H9 (cell line): ENCODE results near the gene PGGHG. TPM values are rescaled to one million over a fixed set of nuclear protein-coding genes. Genes with fewer than 3 reads are reported as not detected.
A peak's percentile ranks its signal among the peaks of the same experiment; 100 is the strongest.
"Not testable (repeated sequence)": the region's sequence is repeated elsewhere in the genome, so short reads cannot be mapped to it uniquely, and the experiment has no call there.

ENCODE experiments used
- DNase-seq: peaks from one replicate; pipeline ENCODE4 v3.0.0-alpha.2; 2017
- H2AFZ ChIP-seq: one replicate; pipeline ENCODE4 v1.6.1; 2013; ENCODE audit warnings: mild to moderate bottlenecking, low read length, control low read depth, moderate library complexity
- H2AK5ac ChIP-seq: 2 replicates; pipeline ENCODE4 v1.6.1; 2013; ENCODE audit warnings: low read length, control low read depth, mixed read lengths; ENCODE audit not compliant: insufficient read length
- H2BK120ac ChIP-seq: one replicate; pipeline ENCODE4 v1.6.1; 2013; ENCODE audit warnings: low read depth, mild to moderate bottlenecking, low read length, control low read depth, inconsistent platforms; ENCODE audit not compliant: poor library complexity, severe bottlenecking
- H2BK12ac ChIP-seq: 2 replicates; pipeline ENCODE4 v1.6.1; 2013; ENCODE audit warnings: low read length, control low read depth, mixed read lengths, low read depth; ENCODE audit not compliant: insufficient read length
- H2BK15ac ChIP-seq: 2 replicates; pipeline ENCODE4 v1.6.1; 2013; ENCODE audit warnings: low read depth, low read length, control low read depth
- H2BK20ac ChIP-seq: one replicate; pipeline ENCODE4 v1.6.1; 2013; ENCODE audit warnings: low read depth, mild to moderate bottlenecking, low read length, control low read depth, inconsistent platforms; ENCODE audit not compliant: poor library complexity, severe bottlenecking
- H2BK5ac ChIP-seq: 2 replicates; pipeline ENCODE4 v1.6.1; 2013; ENCODE audit warnings: low read length, control low read depth, mixed read lengths; ENCODE audit not compliant: insufficient read length
- H3K14ac ChIP-seq: 2 replicates; pipeline ENCODE4 v1.6.1; 2013; ENCODE audit warnings: low read length, control low read depth; ENCODE audit not compliant: insufficient read depth
- H3K18ac ChIP-seq: 2 replicates; pipeline ENCODE4 v1.6.1; 2013; ENCODE audit warnings: low read depth, mild to moderate bottlenecking, mixed read lengths, low read length, control low read depth; ENCODE audit not compliant: insufficient read length
- H3K23ac ChIP-seq: 2 replicates; pipeline ENCODE4 v1.6.1; 2013; ENCODE audit warnings: low read length, control low read depth, mixed read lengths, low read depth; ENCODE audit not compliant: insufficient read length
- H3K23me2 ChIP-seq: 2 replicates; pipeline ENCODE4 v1.6.1; 2013; ENCODE audit warnings: low read depth, mild to moderate bottlenecking, mixed read lengths, low read length, control low read depth; ENCODE audit not compliant: insufficient read length, poor library complexity, severe bottlenecking
- H3K27ac ChIP-seq: 2 replicates; pipeline ENCODE4 v1.5.1; 2013; ENCODE audit warnings: low read length, control low read depth, mixed read lengths, low read depth; ENCODE audit not compliant: insufficient read length
- H3K27me3 ChIP-seq: 2 replicates; pipeline ENCODE4 v1.6.1; 2013; ENCODE audit warnings: low read length, control low read depth, inconsistent platforms; ENCODE audit not compliant: insufficient read depth
- H3K4ac ChIP-seq: 2 replicates; pipeline ENCODE4 v1.6.1; 2013; ENCODE audit warnings: low read depth, mild to moderate bottlenecking, control low read depth, inconsistent platforms, low read length, moderate library complexity
- H3K4me1 ChIP-seq: 2 replicates; pipeline ENCODE4 v1.6.1; 2013; ENCODE audit warnings: low read length, control low read depth, inconsistent platforms; ENCODE audit not compliant: insufficient read depth
- H3K4me2 ChIP-seq: 2 replicates; pipeline ENCODE4 v1.6.1; 2013; ENCODE audit warnings: low read length, control low read depth, mixed read lengths; ENCODE audit not compliant: insufficient read length, insufficient read depth
- H3K56ac ChIP-seq: 2 replicates; pipeline ENCODE4 v1.6.1; 2013; ENCODE audit warnings: low read depth, mild to moderate bottlenecking, mixed read lengths, low read length, control low read depth; ENCODE audit not compliant: insufficient read length
- H3K79me1 ChIP-seq: 2 replicates; pipeline ENCODE4 v1.6.1; 2013; ENCODE audit warnings: low read depth, mild to moderate bottlenecking, moderate library complexity, low read length, control low read depth, inconsistent platforms; ENCODE audit not compliant: insufficient read depth, poor library complexity, severe bottlenecking
- H3K79me2 ChIP-seq: 2 replicates; pipeline ENCODE4 v1.6.1; 2013; ENCODE audit warnings: low read length, control low read depth, inconsistent platforms; ENCODE audit not compliant: insufficient read depth
- H3K9ac ChIP-seq: 2 replicates; pipeline ENCODE4 v1.6.1; 2013; ENCODE audit warnings: low read length, control low read depth, mixed read lengths; ENCODE audit not compliant: insufficient read length; ENCODE audit errors: extremely low read depth
- H3K9me3 ChIP-seq: one replicate; pipeline ENCODE4 v1.6.1; 2013; ENCODE audit warnings: low read depth, low read length, inconsistent platforms; ENCODE audit not compliant: control insufficient read depth
- H3T11ph ChIP-seq: one replicate; pipeline ENCODE4 v1.6.1; 2013; ENCODE audit warnings: mild to moderate bottlenecking, low read length, control low read depth, inconsistent platforms
- H4K20me1 ChIP-seq: one replicate; pipeline ENCODE4 v1.6.1; 2013; ENCODE audit not compliant: control insufficient read depth, insufficient read length, insufficient read depth
- H4K5ac ChIP-seq: 2 replicates; pipeline ENCODE4 v1.6.1; 2013; ENCODE audit warnings: low read depth, mild to moderate bottlenecking, mixed read lengths, low read length, control low read depth; ENCODE audit not compliant: insufficient read length
- H4K8ac ChIP-seq: replicated peaks from 2 replicates; pipeline ENCODE4 v1.6.1; 2013; ENCODE audit warnings: low read length, control low read depth, mixed read lengths, low read depth; ENCODE audit not compliant: insufficient read length
- H4K91ac ChIP-seq: 2 replicates; pipeline ENCODE4 v1.6.1; 2013; ENCODE audit warnings: low read depth, mild to moderate bottlenecking, moderate library complexity, mixed read lengths, low read length, control low read depth; ENCODE audit not compliant: insufficient read length
- H3K27ac Mint-ChIP-seq, 3 experiments: 2 replicates in 2 of 3; 3 replicates in 1 of 3; pipeline ENCODE4 v1.8.0; 2020 to 2021; ENCODE audit warnings: mixed read lengths in 3 of 3, mild to moderate bottlenecking in 1 of 3, moderate library complexity in 1 of 3
- H3K27me3 Mint-ChIP-seq: 2 replicates; pipeline ENCODE4 v1.8.0; 2021; ENCODE audit warnings: low read depth, mild to moderate bottlenecking, moderate library complexity, mixed read lengths
- H3K36me3 Mint-ChIP-seq, 3 experiments: 2 replicates in 2 of 3; 3 replicates in 1 of 3; pipeline ENCODE4 v1.8.0; 2020 to 2021; ENCODE audit warnings: low read depth in 3 of 3, mixed read lengths in 3 of 3; ENCODE audit not compliant: insufficient read depth in 1 of 3
- H3K4me1 Mint-ChIP-seq, 2 experiments: 2 replicates each; pipeline ENCODE4 v1.8.0; 2020; ENCODE audit warnings: mixed read lengths in 2 of 2
- H3K4me3 Mint-ChIP-seq, 2 experiments: 2 replicates in 1 of 2; 3 replicates in 1 of 2; pipeline ENCODE4 v1.8.0; 2020 to 2021; ENCODE audit warnings: mild to moderate bottlenecking in 2 of 2, mixed read lengths in 2 of 2, moderate library complexity in 1 of 2
- H3K9me3 Mint-ChIP-seq, 2 experiments: 2 replicates in 1 of 2; 3 replicates in 1 of 2; pipeline ENCODE4 v1.8.0; 2020; ENCODE audit warnings: mild to moderate bottlenecking in 2 of 2, mixed read lengths in 2 of 2, moderate library complexity in 1 of 2
- WGBS: extraction: QIAGEN DNeasy Blood & Tissue Kit; methylation state at CpG from one replicate; pipeline ENCODE4 v1.1.7; 2013; ENCODE audit warnings: missing lambda C conversion rate, low lambda C conversion rate, mixed read lengths; ENCODE audit not compliant: insufficient read length; ENCODE audit errors: extremely low coverage; 5-methylcytosine and 5-hydroxymethylcytosine counted together
- total RNA-seq: library from RNA; stranded (reverse); gene quantifications from 2 replicates; pipeline ENCODE4 v1.2.1, GENCODE V29; 2021

PGGHG gene
- total RNA-seq, 1 experiment from 2014 or later: 58.3 TPM

DNA sequence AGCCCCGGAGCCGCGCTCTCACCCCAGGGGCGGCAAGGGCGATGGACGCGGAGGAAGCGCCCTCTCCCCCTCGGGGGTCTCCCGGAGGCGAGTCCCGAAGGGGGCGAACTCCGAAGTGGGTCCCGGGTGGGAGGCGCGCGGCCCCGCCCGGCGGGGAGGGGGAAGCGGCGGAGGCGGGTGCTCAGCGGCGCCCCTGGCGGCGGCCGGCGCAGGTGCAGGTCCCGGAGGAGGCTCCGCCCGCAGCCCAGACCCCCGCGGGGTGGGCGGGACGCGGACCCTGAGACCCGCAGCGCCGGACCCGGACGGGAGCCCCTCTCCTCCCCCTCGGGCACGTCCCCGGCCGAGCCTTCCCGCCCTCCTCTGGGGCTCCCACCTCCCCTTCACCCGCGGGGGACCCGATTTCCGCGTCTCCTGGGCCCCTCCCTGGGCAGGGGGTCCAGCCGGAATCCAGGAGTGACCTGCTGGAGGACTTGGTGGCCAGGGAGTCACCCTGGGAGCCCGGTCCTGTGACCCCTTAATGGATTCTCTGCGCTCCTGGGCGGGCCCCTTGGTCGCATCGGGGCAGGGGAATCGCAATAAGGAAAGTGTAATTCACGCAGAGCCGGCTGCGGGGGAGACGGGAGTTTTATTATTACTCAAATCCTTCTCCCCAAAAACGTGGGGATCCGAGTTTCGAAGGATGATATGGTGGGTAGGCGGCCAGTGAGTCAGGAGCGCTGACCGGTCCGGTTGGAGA is 22.3 kb downstream of the PGGHG start:
- H3K23me2 ChIP-seq: peaks cover 23% of the 10 kb centered on the region
- not testable (repeated sequence) for H3K27ac Mint-ChIP-seq, H2BK15ac ChIP-seq, H3K79me1 ChIP-seq, H2AFZ ChIP-seq, H2BK5ac ChIP-seq, H3K27me3 Mint-ChIP-seq, H3K18ac ChIP-seq, H3K27me3 ChIP-seq, H2BK12ac ChIP-seq, DNase-seq, H2AK5ac ChIP-seq, H2BK120ac ChIP-seq, H3K9me3 ChIP-seq, H3K14ac ChIP-seq, H3T11ph ChIP-seq, H3K27ac ChIP-seq, H4K8ac ChIP-seq, H2BK20ac ChIP-seq, H3K23ac ChIP-seq, H3K56ac ChIP-seq, H4K20me1 ChIP-seq, H4K91ac ChIP-seq, H3K9ac ChIP-seq, H3K9me3 Mint-ChIP-seq, H4K5ac ChIP-seq, H3K79me2 ChIP-seq, H3K4ac ChIP-seq, H3K4me2 ChIP-seq
- peaks cover 15% of the 10 kb centered on the region; the same call in 1 of the 2 replicates for H3K4me1 ChIP-seq
- Mint-ChIP-seq H3K4me3 (peak overlapping the region; percentile 62 to 67; a peak in 4 of 5 replicates), H3K36me3 (peaks cover 4 to 15% (median 11%) of the 10 kb centered on the region in 3 experiments; a peak in 6 of 7 replicates), H3K4me1 (peaks cover 52 to 72% of the 10 kb centered on the region in 2 experiments)
- no CpG with 5 or more reads among the region's 71 CpGs for WGBS
